ENCODE data around the gene TESPA1. TPM values are rescaled to one million over a fixed set of nuclear protein-coding genes. Genes with fewer than 3 reads are reported as not detected.

The TESPA1 gene
- total and polyA plus RNA-seq, 9 of the 15 experiments (the other 6 are each of a cell fraction or from before 2014, with no cell fraction given) = 0.72 to 7.1 (median 2.4) TPM

GRCh38 chr12:55019784-55020183, 35.2 kb upstream of the TESPA1 start, which contains the start of gene NEUROD4 (continued):
- TF ChIP-seq ETS1 (conservative IDR thresholded peaks at IDR 0.05; ENCODE audit: control insufficient read depth, low read depth, low read length) = no peak; the same call in 1 of the 2 replicates
- no peak for TF ChIP-seq BRD9 (IDR thresholded peaks at IDR 0.05; ENCODE audit: low read depth, partially characterized antibody)
- no peak for TF ChIP-seq GATA2 (CRISPR knock-in tag; IDR thresholded peaks at IDR 0.05)
- no peak for TF ChIP-seq THRAP3 (IDR thresholded peaks at IDR 0.05; ENCODE audit: borderline replicate concordance)
- TF ChIP-seq ASH1L (IDR thresholded peaks at IDR 0.05; ENCODE audit: borderline replicate concordance, low read depth, partially characterized antibody) = no peak
- TF ChIP-seq RCOR1 (IDR thresholded peaks at IDR 0.05; ENCODE audit: borderline replicate concordance in 1 of 2, low read depth in 2 of 2, low read length in 2 of 2) = peak in 1 of 2 experiments; percentile 81; a peak in 2 of 4 replicates
- TF ChIP-seq L3MBTL2 (IDR thresholded peaks at IDR 0.05) = no peak
- TF ChIP-seq PCBP1 (IDR thresholded peaks at IDR 0.05; ENCODE audit: low read depth, low read length, poor library complexity, severe bottlenecking) = no peak
- TF ChIP-seq HNRNPL (IDR thresholded peaks at IDR 0.05; ENCODE audit: low read depth, low read length) = no peak
- TF ChIP-seq ZC3H8 (IDR thresholded peaks at IDR 0.05) = no peak
- TF ChIP-seq, protein P1, sequence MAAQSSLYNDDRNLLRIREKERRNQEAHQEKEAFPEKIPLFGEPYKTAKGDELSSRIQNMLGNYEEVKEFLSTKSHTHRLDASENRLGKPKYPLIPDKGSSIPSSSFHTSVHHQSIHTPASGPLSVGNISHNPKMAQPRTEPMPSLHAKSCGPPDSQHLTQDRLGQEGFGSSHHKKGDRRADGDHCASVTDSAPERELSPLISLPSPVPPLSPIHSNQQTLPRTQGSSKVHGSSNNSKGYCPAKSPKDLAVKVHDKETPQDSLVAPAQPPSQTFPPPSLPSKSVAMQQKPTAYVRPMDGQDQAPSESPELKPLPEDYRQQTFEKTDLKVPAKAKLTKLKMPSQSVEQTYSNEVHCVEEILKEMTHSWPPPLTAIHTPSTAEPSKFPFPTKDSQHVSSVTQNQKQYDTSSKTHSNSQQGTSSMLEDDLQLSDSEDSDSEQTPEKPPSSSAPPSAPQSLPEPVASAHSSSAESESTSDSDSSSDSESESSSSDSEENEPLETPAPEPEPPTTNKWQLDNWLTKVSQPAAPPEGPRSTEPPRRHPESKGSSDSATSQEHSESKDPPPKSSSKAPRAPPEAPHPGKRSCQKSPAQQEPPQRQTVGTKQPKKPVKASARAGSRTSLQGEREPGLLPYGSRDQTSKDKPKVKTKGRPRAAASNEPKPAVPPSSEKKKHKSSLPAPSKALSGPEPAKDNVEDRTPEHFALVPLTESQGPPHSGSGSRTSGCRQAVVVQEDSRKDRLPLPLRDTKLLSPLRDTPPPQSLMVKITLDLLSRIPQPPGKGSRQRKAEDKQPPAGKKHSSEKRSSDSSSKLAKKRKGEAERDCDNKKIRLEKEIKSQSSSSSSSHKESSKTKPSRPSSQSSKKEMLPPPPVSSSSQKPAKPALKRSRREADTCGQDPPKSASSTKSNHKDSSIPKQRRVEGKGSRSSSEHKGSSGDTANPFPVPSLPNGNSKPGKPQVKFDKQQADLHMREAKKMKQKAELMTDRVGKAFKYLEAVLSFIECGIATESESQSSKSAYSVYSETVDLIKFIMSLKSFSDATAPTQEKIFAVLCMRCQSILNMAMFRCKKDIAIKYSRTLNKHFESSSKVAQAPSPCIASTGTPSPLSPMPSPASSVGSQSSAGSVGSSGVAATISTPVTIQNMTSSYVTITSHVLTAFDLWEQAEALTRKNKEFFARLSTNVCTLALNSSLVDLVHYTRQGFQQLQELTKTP (IDR thresholded peaks at IDR 0.05; ENCODE audit: low read depth in 1 of 2, partially characterized antibody in 2 of 2) = peak in 1 of 2 experiments; percentile 99
- no peak for TF ChIP-seq SUPT5H (IDR thresholded peaks at IDR 0.05)
- TF ChIP-seq HMGN3 (IDR thresholded peaks at IDR 0.05; ENCODE audit: borderline replicate concordance, extremely low read depth, insufficient read length, low read depth, low read length) = no peak
- no peak for TF ChIP-seq TBP (optimal IDR thresholded peaks at IDR 0.05; ENCODE audit: low read depth, low read length)
- peak; percentile 18; the same call in 1 of the 2 replicates for TF ChIP-seq JUND (IDR thresholded peaks at IDR 0.05; ENCODE audit: borderline replicate concordance, low read depth, low read length)
- TF ChIP-seq JUND (tag; IDR thresholded peaks at IDR 0.05; ENCODE audit: borderline replicate concordance, low read depth, low read length) = no peak; the same call in 2 of the 3 replicates
- TF ChIP-seq, protein P2, sequence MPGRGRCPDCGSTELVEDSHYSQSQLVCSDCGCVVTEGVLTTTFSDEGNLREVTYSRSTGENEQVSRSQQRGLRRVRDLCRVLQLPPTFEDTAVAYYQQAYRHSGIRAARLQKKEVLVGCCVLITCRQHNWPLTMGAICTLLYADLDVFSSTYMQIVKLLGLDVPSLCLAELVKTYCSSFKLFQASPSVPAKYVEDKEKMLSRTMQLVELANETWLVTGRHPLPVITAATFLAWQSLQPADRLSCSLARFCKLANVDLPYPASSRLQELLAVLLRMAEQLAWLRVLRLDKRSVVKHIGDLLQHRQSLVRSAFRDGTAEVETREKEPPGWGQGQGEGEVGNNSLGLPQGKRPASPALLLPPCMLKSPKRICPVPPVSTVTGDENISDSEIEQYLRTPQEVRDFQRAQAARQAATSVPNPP (IDR thresholded peaks at IDR 0.05; ENCODE audit: borderline replicate concordance, insufficient read depth, insufficient read length) = no peak
- TF ChIP-seq FOXA1 (IDR thresholded peaks at IDR 0.05; ENCODE audit: borderline replicate concordance) = no peak
- TF ChIP-seq, protein P3, sequence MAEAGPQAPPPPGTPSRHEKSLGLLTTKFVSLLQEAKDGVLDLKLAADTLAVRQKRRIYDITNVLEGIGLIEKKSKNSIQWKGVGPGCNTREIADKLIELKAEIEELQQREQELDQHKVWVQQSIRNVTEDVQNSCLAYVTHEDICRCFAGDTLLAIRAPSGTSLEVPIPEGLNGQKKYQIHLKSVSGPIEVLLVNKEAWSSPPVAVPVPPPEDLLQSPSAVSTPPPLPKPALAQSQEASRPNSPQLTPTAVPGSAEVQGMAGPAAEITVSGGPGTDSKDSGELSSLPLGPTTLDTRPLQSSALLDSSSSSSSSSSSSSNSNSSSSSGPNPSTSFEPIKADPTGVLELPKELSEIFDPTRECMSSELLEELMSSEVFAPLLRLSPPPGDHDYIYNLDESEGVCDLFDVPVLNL (CRISPR knock-in tag; IDR thresholded peaks at IDR 0.05; ENCODE audit: low read depth) = no peak
- TF ChIP-seq NCOA4 (IDR thresholded peaks at IDR 0.05; ENCODE audit: partially characterized antibody) = no peak
- no peak for TF ChIP-seq ZNF24 (IDR thresholded peaks at IDR 0.05)
- peak; percentile 88 for TF ChIP-seq NR3C1 (CRISPR knock-in tag; IDR thresholded peaks at IDR 0.05)
